ENCODE measurements around the gene CLCN4.

The CLCN4 gene

DNA sequence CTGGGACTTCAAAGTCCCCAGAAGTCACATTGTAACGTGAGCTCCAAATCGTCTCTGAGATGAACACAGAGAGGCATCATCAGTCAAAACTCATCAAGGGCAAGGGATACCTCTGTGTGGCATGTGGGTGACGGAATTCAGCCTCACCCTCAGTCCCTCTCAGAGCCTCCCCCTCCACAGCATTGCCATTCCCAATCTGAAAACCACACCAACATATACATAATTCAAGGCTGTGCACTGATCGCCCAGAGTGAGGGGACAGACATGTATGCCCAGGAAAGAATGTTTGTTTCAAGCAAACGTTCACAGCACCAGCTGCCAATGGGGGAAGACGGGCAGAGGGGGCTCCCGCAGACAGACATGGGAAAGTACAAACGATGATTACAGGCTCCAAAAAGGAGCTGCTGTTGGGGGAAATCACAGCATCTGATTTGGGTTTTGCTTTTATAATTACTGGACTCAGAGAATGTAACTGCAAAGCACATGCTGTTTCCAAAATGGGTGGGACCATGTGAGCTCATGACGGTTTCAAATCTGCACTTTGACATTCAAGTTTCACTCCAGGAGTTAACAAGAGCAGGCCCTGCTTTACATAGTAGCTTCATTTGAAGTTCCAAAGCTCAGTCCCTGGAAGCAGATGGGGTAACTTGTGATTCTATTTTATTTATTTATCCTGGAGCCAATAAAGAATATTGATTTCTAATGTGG, 88.3 kb downstream of the CLCN4 start:
- no peaks in the 10 kb centered on the region for H3K27me3 Mint-ChIP-seq
- no peaks in the 10 kb centered on the region for H3K36me3 Mint-ChIP-seq (ENCODE audit: insufficient read depth)
- no peak overlapping the region for H3K4me3 Mint-ChIP-seq
- no peak overlapping the region for H3K27ac Mint-ChIP-seq (ENCODE audit: low read depth)
- DNase-seq (ENCODE audit: low spot score in 2 of 2), result no peak
- H3K9me3 Mint-ChIP-seq, result no peaks in the 10 kb centered on the region
- no peak for ATAC-seq (replicated peaks; ENCODE audit: extremely low read depth, poor library complexity, severe bottlenecking)
- no peaks in the 10 kb centered on the region for H3K4me1 Mint-ChIP-seq

DNA sequence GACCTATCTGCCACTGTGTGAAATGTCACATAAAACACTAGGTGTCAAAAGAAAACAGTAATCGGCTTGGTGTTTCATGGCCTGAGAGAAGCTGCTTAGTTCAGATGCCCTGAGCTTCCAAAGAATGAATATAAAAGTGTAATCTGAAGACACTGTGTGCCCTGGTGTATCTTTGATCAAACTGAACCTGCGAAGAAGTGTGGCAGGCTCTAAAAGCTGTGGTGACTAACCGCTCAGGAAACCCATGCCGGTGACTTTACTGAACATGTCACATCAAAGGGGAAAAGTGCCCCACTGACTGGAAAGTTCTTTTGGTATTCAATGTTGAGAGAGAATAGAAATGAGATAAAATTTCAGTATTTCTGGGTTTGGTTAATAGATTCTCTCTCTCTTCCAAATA, 89.1 kb downstream of the CLCN4 start:
- Mint-ChIP-seq H3K9me3 (no peaks in the 10 kb centered on the region), H3K27me3 (no peaks in the 10 kb centered on the region), H3K36me3 (ENCODE audit: insufficient read depth) (no peaks in the 10 kb centered on the region), H3K4me3 (no peak overlapping the region), H3K27ac (ENCODE audit: low read depth) (no peak overlapping the region), H3K4me1 (no peaks in the 10 kb centered on the region)
- no peak for DNase-seq (ENCODE audit: low spot score in 2 of 2)
- no peak for ATAC-seq (replicated peaks; ENCODE audit: extremely low read depth, poor library complexity, severe bottlenecking)

DNA sequence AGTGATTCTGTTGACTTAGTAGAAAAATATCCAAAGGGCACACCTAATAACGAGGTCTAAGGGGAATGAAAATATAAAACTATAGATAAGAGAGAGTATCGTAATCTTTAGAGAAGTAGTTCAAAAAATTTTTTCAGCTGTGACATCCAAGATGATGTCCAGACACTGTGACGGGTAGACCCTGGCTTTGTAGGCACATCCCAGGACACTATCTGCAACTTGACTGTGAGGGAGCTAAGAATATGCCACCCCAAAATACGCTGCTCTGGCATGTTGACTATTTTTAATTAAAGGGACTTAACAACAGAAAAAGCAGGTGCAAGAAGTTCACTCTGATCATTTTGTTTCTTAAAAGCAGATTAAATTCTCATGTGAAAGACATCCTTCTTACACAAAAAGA, 89.5 kb downstream of the CLCN4 start:
- ATAC-seq (replicated peaks; ENCODE audit: extremely low read depth, poor library complexity, severe bottlenecking) (no peak), DNase-seq (ENCODE audit: low spot score in 2 of 2) (no peak)
- H3K27ac Mint-ChIP-seq (ENCODE audit: low read depth), result no peak overlapping the region
- H3K4me3 Mint-ChIP-seq, result no peak overlapping the region
- no peaks in the 10 kb centered on the region for H3K27me3 Mint-ChIP-seq
- H3K4me1 Mint-ChIP-seq, result no peaks in the 10 kb centered on the region
- no peaks in the 10 kb centered on the region for H3K9me3 Mint-ChIP-seq
- H3K36me3 Mint-ChIP-seq (ENCODE audit: insufficient read depth), result no peaks in the 10 kb centered on the region

DNA sequence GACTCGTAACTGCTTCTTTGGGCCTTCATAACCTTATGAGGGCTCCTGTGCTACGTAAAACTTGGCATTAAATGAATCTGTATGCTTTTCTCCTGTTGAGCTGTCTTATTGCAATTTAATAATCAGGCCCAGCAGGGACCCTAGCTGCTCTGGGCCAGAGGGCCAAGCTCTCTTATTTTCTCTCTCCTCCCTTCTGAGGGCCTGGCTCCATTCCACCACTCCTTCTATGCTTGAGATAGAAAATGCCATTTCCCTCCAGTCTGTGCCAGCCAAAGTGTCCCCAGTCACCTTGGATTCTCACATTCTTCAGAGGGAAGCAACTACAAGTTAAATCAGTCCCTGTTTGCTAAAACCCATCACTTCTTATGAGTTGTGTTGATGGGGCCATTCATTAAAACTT, 90.1 kb downstream of the CLCN4 start:
- Mint-ChIP-seq H3K4me3 (no peak overlapping the region), H3K4me1 (no peaks in the 10 kb centered on the region), H3K27ac (ENCODE audit: low read depth) (no peak overlapping the region), H3K9me3 (no peaks in the 10 kb centered on the region), H3K27me3 (no peaks in the 10 kb centered on the region), H3K36me3 (ENCODE audit: insufficient read depth) (no peaks in the 10 kb centered on the region)
- DNase-seq (ENCODE audit: low spot score in 2 of 2) (no peak), ATAC-seq (replicated peaks; ENCODE audit: extremely low read depth, poor library complexity, severe bottlenecking) (no peak)

DNA sequence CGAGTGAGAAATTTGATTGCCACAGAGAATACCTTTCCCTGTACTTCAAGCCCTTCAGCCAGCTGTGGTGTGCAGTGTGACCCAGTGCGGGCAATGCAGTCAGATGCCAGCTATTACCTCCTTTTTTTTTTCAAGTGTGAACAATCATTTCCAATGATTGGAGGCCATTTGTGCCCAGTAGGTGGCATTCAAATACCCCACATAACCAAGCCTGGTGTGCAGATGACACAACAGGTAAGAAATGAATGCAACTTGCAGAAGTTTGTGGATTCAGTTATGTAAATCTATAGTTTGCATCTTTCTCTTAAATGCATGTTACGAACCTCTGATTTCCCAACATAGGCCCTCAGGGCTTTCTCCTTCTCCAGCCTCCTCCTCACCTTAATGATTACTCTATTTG, 98.0 kb downstream of the CLCN4 start:
- no peaks in the 10 kb centered on the region for H3K27me3 Mint-ChIP-seq
- ATAC-seq (replicated peaks; ENCODE audit: extremely low read depth, poor library complexity, severe bottlenecking), result no peak
- no peak overlapping the region for H3K4me3 Mint-ChIP-seq
- H3K27ac Mint-ChIP-seq (ENCODE audit: low read depth), result no peak overlapping the region
- H3K4me1 Mint-ChIP-seq, result no peaks in the 10 kb centered on the region
- H3K9me3 Mint-ChIP-seq, result no peaks in the 10 kb centered on the region
- no peak for DNase-seq (ENCODE audit: low spot score in 2 of 2)
- peaks cover 2% of the 10 kb centered on the region for H3K36me3 Mint-ChIP-seq (ENCODE audit: insufficient read depth)

DNA sequence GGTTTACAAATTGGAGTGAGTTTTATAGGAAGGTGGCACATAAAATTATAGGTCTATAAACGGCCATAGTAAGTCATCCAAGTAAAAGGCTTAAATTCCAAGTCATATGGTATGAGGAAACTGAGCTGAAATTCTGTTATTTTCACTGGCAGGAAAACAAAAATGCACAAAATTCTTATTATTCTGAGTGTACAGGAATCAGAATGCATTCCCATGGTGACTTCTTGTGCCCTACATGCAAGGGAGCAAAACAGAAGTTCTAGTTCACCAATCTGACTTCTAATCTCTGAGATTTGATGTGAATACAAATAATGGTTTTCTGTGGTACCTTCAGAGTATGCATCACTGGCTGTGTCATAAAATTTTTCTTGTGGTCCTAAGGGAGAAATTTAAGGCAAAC, 102.9 kb downstream of the CLCN4 start:
- H3K4me3 Mint-ChIP-seq, result no peak overlapping the region
- no peak overlapping the region for H3K27ac Mint-ChIP-seq (ENCODE audit: low read depth)
- no peak for ATAC-seq (replicated peaks; ENCODE audit: extremely low read depth, poor library complexity, severe bottlenecking)
- no peaks in the 10 kb centered on the region for H3K4me1 Mint-ChIP-seq
- no peaks in the 10 kb centered on the region for H3K9me3 Mint-ChIP-seq
- H3K27me3 Mint-ChIP-seq, result no peaks in the 10 kb centered on the region
- no peaks in the 10 kb centered on the region for H3K36me3 Mint-ChIP-seq (ENCODE audit: insufficient read depth)
- DNase-seq (ENCODE audit: low spot score in 2 of 2), result no peak

DNA sequence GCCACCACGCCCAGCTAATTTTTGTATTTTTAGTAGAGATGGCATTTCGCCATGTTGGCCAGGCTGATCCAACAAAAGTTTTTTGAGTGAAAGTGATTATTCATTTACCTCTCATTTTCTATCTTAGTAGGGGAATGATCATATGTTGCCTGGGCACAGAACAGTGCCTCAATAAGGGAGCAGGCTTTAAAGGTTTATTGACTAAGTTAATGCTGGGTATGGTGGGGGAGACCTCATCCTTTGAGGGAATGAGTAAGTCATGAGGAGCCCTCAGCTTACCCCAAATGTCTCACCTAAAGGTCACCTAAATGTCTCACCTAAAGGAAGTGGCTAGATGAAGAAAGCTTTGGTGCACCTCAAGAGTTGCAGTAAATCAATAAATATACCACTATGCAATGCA, 109.0 kb downstream of the CLCN4 start:
- H3K27ac Mint-ChIP-seq (ENCODE audit: low read depth), result no peak overlapping the region
- no peaks in the 10 kb centered on the region for H3K9me3 Mint-ChIP-seq
- DNase-seq (ENCODE audit: low spot score in 2 of 2), result no peak
- H3K36me3 Mint-ChIP-seq (ENCODE audit: insufficient read depth), result no peaks in the 10 kb centered on the region
- no peaks in the 10 kb centered on the region for H3K4me1 Mint-ChIP-seq
- no peak for ATAC-seq (replicated peaks; ENCODE audit: extremely low read depth, poor library complexity, severe bottlenecking)
- H3K27me3 Mint-ChIP-seq, result no peaks in the 10 kb centered on the region
- no peak overlapping the region for H3K4me3 Mint-ChIP-seq

DNA sequence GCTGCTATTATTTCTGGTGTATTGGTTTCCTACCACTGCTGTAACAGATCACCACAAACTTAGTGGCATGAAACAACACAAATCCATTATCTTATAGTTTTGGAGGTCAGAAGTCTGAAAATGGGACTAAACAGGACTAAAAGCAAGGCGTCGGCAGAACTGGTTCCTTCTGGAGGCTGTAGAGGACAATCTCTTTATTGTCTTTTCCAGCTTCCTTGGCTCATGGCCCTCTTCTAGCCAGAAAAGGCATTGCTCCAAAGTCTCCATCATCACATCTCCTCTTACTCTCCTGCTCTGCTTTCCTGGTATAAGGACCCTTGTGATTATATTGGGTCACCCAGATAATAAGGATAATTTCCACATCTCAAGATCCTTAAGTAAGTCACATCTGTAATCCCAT, 121.9 kb downstream of the CLCN4 start:
- ATAC-seq (replicated peaks; ENCODE audit: extremely low read depth, poor library complexity, severe bottlenecking) (no peak), DNase-seq (ENCODE audit: low spot score in 2 of 2) (no peak)
- no peaks in the 10 kb centered on the region for H3K9me3 Mint-ChIP-seq
- no peak overlapping the region for H3K4me3 Mint-ChIP-seq
- no peaks in the 10 kb centered on the region for H3K4me1 Mint-ChIP-seq
- no peak overlapping the region for H3K27ac Mint-ChIP-seq (ENCODE audit: low read depth)
- H3K27me3 Mint-ChIP-seq, result no peaks in the 10 kb centered on the region
- no peaks in the 10 kb centered on the region for H3K36me3 Mint-ChIP-seq (ENCODE audit: insufficient read depth)

DNA sequence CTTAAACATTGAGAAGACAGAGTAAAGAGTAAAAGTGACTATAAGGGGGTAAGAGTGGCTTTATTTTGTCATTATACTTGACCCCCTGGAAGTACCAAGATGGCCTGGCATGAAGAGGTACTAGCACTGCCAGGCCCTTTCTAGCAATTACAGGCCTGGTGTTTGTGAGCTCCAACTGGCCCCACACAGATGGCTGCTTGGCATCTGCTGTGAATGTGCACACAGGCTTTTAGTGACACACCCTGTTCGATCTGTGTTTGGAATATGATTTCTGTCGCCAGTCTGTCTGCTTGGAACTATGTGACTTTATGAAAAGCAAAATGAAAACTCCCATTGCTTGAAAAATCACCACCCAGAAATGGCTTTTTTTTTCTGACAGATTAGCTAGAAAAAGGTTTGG, 123.3 kb downstream of the CLCN4 start:
- no peaks in the 10 kb centered on the region for H3K4me1 Mint-ChIP-seq
- DNase-seq (ENCODE audit: low spot score in 2 of 2), result no peak
- no peak overlapping the region for H3K4me3 Mint-ChIP-seq
- H3K27ac Mint-ChIP-seq (ENCODE audit: low read depth), result no peak overlapping the region
- no peaks in the 10 kb centered on the region for H3K9me3 Mint-ChIP-seq
- H3K27me3 Mint-ChIP-seq, result no peaks in the 10 kb centered on the region
- no peaks in the 10 kb centered on the region for H3K36me3 Mint-ChIP-seq (ENCODE audit: insufficient read depth)
- no peak for ATAC-seq (replicated peaks; ENCODE audit: extremely low read depth, poor library complexity, severe bottlenecking)

DNA sequence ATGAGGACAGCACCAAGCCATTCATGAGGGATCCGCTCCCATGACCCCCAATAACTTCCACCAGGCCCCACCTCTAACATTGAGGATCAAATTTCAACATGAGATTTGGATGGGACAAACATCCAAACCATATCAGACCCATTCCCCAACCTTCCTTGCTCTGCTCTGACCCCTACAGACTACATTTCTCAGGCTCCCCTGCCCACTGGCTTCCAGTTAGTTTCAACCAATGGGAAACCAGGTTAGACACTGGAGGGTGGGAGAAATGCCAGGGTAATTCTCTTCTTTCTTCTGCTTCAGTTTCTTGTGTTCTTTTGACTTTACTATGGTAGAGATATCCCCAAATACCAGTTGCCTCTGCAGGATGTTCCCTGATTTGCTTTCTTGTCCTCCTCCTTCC, 125.7 kb downstream of the CLCN4 start:
- DNase-seq (ENCODE audit: low spot score in 2 of 2) (no peak), ATAC-seq (replicated peaks; ENCODE audit: extremely low read depth, poor library complexity, severe bottlenecking) (no peak)
- Mint-ChIP-seq H3K4me1 (no peaks in the 10 kb centered on the region), H3K27me3 (no peaks in the 10 kb centered on the region), H3K9me3 (no peaks in the 10 kb centered on the region), H3K27ac (ENCODE audit: low read depth) (no peak overlapping the region), H3K4me3 (no peak overlapping the region), H3K36me3 (ENCODE audit: insufficient read depth) (no peaks in the 10 kb centered on the region)

DNA sequence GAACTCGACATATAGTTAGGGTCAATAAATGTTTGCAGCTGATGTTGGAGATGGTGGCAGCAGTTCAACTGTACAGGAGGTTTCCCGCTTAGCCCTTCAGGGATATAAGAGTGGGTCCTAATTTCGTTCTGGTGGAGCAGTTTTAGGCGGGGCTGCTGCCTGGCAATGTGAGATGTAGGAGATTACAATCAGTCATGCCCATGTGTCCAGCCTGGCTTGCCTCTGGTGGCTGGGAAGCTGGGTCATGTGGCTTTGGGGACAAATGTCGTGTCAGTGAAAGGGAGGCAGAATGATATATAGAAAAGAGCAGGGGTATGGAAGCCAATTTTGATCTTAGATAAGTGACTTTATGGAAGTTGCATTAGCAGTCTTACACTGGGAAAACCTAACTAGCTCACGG, 129.4 kb downstream of the CLCN4 start:
- no peak for ATAC-seq (replicated peaks; ENCODE audit: extremely low read depth, poor library complexity, severe bottlenecking)
- Mint-ChIP-seq H3K4me3 (no peak overlapping the region), H3K9me3 (no peaks in the 10 kb centered on the region), H3K36me3 (ENCODE audit: insufficient read depth) (no peaks in the 10 kb centered on the region), H3K27me3 (no peaks in the 10 kb centered on the region), H3K4me1 (no peaks in the 10 kb centered on the region), H3K27ac (ENCODE audit: low read depth) (no peak overlapping the region)
- no peak for DNase-seq (ENCODE audit: low spot score in 2 of 2)
